HG03457 (cell line): Measurements from ENCODE around the gene KHDRBS1.
"Not testable (repeated sequence)": the region's sequence is repeated elsewhere in the genome, so short reads cannot be mapped to it uniquely, and the experiment has no call there.

Experiments
- ATAC-seq: cut with Tn5 transposase; IDR thresholded peaks from one replicate; pipeline ENCODE4 v1.9.1; 2021; ENCODE audit warnings: moderate number of reproducible peaks; ENCODE audit not compliant: unreplicated experiment

KHDRBS1 gene

DNA sequence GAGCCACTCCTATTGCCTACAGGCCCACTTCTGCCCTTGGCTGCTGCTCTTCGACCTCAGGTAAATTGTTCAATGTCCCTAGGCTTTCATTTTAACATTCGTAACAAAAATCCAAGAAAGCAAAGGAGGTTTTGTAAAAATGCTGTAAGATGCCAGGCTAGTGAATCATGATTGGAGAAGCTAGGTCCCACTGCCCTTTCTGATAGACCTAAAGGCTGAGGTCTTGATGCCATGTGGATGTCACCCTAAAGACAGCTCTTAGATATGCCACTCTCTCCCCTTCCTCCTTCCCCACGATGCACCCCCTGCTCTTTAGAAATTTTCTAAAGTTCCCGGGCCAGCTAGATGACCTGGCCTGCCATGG lies 49.2 kb downstream of the KHDRBS1 start:
- no peak for ATAC-seq

DNA sequence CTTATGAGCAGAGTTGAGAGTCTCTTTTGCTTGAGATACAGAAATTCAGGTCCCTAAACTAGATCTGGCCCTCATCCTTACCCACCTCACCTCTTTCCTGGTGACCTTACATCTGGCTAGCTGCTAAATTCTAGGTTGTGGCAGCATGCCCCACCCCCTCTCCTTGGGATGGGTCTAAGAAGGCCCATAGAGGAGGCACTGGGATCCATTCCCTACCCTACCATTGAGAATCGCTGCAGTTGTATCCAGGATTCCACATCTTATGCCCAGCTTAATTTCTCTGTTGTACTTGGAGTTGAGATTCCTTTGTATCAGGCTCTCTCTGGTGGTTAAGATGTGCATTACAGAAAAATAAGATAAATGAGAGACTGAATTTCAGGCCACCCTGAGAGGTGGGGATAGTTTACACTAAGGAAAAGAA lies 49.6 kb downstream of the KHDRBS1 start:
- no peak for ATAC-seq

DNA sequence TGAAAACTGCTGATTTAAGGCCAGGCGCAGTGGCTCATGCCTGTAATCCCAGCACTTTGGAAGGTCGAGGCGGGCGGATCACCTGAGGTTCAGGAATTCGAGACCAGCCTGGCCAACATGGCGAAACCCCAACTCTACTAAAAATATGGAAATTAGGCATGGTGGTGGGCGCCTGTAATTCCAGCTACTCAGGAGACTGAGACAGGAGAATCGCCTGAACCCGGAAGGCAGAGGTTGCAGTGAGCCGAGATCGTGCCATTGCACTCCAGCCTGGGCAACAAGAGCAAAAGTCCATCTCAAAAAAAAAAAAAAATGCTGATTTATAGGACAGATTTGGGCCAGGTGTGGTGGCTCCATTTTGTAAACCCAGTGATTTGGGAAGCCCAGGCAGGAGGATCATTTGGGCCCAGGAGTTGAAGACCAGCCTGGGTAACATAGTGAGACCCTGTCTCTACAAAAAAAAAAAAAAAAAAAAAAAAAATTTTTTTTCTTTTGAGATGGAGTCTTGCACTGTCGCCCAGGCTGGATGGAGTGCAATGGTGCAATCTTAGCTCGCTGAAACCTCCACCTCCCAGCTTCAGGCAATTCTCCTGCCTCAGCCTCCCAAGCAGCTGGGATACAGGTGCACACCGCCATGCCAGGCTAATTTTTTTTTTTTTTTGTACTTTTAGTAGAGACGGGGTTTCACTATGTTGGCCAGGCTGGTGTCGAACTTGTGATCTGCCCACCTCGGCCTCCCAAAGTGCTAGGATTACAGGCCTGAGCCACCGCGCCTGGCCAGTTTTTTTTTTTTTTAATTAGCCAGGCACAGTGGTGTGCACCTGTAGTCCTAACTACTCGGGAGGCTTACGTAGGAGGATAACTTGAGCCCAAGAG lies 52.2 kb downstream of the KHDRBS1 start:
- ATAC-seq, result not testable (repeated sequence)

DNA sequence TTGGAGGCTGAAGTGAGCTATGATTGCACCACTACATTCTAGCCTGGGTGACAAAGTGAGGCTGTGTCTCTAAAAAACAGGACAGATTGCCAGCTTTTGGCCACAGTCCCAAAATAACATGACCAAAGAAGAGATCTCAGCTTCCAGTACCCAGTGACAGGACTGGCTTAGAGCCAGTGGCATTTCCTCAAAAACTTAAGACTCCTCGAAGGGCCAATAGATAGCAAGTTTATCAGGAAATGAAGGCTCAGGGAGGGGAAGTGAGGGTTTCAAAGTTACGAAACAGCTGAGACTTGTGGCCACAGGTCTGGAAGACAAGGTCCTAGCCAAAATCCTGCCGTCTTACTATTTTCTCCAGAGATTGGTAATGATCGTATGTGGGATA lies 52.8 kb downstream of the KHDRBS1 start:
- ATAC-seq, result no peak

DNA sequence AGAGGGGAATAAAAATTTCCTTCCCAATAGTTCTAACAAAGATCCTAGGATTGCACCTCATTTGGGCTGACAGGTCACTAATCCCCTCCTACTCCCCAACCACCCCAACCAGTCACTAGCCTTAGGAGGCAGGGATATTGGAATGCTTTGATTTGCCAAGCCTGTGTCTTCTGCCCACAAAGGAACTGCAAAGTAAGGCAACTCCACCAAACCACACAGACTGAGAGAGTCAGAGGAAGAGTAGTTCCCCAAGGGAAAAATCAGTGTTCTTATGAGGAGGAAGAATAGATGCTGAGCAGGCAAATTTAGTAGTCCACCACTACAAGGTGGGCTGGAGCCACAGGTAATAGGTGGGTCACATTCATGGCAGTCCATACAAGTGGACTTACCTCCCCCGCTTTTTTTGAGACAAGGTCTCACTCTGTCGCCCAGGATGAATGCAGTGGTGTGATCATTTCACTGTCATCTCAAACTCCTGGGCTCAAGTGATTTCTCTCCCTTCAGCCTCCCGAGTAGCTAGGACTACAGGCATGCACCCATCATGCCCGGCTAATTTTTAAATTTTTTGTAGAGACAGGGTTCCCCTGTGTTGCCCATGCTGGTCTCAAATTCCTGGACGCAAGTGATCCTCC lies 55.4 kb downstream of the KHDRBS1 start:
- no peak for ATAC-seq

DNA sequence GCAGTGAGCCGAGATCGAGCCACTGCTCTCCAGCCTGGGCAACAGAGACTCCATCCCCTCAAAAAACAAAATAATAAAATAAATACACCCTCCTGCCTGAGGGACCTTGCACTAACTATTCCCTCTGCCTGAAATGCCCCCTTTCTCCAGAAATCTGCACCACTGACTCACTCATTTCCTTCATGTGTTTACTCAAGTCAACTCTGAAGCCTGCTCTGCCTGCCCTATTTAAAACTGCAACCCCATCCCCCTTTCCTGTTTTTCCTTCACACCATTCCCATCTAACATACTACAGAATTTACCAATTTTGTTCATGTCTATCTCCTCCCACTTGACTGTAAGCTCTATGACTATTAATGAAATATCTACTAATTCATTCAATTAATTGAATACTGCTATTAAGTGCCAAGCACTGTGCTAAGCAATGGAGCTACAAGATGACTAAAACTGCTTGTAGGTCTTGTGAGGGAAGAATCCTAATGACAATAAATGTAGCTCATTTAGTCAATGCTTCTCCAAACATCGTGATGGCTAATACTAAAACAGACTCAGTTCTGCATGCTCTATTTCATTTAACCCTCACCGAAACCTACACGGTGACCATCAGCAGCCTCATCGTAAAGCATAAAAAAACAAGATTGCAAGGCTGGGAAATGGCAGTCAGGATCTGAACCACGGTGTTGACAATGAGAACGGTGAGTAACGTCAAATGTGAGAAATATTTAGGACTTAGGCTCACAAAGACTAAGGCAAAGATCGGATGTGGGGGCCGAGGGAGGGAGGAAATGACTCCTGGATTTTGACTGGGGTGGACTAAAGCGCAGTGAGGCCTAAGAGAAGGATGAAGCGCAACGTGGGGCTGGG lies 58.3 kb downstream of the KHDRBS1 start:
- ATAC-seq, result peak; percentile 19

DNA sequence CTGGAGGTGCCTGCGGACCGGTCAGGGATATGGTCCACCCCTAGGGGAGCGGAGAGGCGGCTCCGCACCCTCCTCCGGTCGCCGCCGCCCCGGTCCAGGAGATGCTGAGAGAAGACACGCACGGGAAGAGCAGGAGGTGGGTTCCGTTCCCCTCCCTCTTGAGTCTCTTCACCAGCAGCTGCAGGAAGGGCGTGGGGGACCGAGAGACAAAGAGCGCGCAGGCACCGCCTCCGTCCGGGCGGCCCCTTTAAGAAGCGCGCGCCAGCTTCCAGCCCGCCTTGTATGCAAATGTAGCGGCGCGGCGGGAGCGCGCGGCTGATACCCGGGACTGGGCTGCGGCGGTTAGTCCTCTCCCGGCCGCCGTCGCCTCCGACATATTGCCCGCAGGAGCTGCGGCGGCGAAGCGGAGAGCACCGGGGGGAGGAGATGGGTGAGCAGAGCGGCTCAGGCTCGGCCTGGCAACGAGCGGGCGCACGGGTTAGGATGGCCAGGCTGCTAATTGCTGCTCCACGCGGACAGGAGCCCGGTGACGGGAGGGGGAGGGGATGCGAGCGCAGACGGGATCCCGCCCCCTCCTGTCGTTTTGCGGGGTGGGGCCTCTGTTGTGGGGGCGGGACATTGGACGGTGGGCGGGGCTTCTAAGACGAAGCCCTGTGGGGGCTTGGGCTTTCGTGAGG lies 59.1 kb downstream of the KHDRBS1 start, which contains the start of gene TMEM39B:
TMEM39B (plus strand) TSS at position 318 of the 677 bp plus-strand sequence; CDS start at position 427, 109 bp downstream.
- peak; percentile 64 for ATAC-seq

DNA sequence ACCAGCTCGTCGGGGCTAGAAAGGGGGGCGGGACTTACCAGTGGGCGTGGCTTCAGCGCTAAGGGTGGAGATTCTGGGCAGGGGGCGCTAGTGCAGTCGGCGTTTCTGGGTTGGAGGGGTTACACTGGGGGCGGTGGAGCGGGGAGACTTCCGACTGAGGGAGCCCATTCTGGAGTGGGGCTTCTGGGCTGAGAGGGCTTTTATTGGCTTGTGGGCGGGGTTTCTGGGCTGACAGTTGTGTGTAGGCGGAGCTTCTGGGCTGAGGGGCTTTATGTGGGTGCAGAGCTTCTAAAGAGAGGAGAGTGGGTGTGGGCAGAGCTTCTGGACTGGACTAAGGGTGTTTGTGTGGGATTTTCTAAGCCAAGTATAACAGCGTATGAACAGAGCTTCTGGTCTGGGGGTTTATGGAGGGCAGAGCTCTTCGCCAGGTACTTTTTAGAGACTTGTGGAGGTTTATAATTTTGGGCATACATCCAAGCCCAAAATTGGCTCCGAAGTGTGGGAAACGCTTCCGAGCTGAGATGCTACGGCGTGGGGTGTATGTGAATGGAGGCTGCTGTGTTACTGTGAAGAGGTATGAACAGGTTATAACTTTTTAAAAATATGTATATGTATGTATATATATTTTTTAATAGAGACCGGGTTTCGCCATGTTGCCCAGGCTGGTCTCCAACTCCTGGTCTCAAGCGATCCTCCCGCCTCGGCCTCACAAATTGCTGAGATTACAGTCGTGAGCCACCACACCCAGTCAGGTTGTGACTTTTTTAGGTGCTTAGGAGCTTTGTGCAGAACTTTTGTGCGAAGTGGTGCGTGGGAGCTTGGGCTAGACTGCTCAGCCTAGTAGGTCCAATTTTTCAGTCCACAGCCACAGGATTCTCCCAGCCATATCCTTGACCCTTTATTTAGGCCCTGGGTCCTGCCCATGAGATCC lies 59.9 kb downstream of the KHDRBS1 start:
- ATAC-seq, result no peak

DNA sequence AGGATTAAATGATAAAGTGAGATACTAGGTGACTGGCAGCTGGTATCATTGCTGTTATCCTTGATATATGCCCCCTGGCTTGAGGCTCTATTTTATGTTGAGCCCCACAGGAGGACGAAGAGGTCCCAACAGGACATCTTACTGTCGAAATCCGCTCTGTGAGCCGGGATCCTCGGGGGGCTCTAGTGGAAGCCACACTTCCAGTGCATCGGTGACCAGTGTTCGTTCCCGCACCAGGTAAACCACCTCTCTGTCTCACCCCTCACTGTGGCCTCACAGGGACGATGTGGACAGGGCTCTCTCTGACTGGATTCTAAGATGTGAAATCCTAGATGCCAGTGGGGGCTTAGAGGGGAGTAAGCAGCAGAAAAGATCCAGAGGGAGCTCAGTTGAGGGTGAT lies 61.2 kb downstream of the KHDRBS1 start:
- no peak for ATAC-seq

DNA sequence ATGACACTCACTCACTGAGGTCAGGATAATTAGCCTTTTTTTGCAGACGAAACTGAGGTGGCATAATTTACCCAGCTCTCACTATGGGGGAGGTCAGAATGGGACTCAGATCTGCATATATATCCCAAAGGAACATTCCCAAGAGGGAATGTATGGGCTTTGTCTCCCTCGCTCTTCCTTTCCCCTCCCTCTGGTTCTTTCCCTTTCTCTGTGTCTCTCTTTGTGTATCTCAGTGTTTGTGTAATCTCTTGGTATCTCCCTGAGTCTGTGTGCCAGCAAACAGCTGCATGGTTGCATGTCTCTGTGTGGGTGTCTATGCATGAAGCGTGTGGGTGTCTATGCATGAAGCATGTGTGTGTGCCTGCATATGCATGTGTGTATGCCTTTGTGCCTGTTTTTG lies 63.8 kb downstream of the KHDRBS1 start:
- no peak for ATAC-seq

DNA sequence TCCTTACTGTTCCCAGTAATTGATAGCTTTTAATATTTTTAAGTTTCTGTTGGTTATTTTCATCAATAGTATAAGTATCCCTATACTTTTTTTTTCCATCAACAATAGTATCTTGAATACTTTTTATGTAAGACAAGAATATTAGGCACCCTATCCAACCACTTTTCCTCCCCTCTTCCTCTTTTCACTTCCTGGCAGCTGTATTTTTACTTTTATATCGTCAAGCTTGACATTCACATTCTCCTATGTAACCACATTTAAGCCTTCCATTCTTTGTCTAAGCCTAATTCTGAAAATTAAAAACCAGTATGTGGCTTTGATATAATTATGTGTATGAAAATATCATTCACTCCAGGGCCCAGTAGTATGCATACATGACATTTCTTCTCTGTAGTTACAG lies 68.4 kb downstream of the KHDRBS1 start:
- no peak for ATAC-seq

DNA sequence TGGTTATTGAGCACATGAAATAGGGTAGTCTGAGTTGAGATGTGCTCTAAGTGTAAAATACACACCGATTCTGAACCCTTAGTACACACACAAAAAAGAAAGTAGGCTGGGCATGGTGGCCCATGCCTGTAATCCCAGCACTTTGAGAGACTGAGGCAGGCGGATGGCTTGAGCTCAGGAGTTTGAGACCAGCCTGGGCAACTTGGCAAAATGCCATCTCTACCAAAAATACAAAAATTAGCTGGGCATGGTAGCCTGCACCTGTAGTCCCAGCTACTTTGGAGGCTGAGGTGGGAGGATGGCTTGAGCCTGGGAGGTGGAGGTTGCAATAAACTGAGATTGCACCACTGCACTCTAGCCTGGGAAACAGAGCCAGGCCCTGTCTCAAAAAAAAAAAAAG lies 72.7 kb downstream of the KHDRBS1 start:
- ATAC-seq, result not testable (repeated sequence)

DNA sequence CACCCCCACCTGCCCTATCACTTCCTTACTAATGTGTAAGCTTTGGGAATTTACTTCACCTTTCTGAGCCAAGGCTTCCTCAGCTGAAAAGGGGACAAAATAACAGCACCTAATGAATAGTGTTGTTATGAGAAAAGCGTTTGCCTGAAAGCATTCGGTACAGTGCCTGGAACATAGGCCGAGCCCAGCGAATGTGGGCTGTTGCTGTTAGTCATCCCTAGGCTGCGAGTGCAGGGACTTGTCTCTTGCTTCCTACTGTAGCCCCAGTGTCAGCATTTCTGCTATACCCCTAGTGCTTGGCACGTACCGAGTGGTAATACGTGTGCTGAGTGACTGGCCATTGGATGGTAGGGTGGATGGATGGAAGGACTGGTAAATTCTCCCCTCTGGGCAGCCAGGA lies 77.5 kb downstream of the KHDRBS1 start:
- ATAC-seq, result no peak

DNA sequence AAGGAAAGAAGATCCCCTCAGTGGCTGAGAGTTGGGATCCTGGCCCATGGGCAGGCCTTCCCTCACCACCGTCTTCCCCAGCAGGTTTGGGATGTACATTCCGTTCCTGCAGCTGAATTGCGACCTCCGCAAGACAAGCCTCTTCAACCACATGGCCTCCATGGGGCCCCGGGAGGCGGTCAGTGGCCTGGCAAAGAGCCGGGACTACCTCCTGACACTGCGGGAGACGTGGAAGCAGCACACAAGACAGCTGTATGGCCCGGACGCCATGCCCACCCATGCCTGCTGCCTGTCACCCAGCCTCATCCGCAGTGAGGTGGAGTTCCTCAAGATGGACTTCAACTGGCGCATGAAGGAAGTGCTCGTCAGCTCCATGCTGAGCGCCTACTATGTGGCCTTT lies 77.9 kb downstream of the KHDRBS1 start:
- no peak for ATAC-seq
